Stimulated activated CD4-positive, alpha-beta T cell treated with anti-CD3 and anti-CD28 coated beads, TNF-alpha, amount 100 ng/mL, for 1 hour (primary cell): ENCODE data around the gene LARP4B.

Source experiments
- DNase-seq, 3 donors: peaks; one replicate each; pipeline ENCODE4 v3.0.0-alpha.2; 2020; ENCODE audit warnings: low read depth in 3 of 3, low spot score in 1 of 3

The LARP4B gene

GRCh38 chr10:870564-871166 lies 60.8 kb downstream of the LARP4B start:
- no peak for DNase-seq

GRCh38 chr10:869171-869570 lies 62.3 kb downstream of the LARP4B start:
- no peak for DNase-seq

GRCh38 chr10:867807-868206 lies 63.7 kb downstream of the LARP4B start:
- no peak for DNase-seq

GRCh38 chr10:866577-866941 lies 64.9 kb downstream of the LARP4B start:
- DNase-seq = no peak

GRCh38 chr10:865924-866576 lies 65.5 kb downstream of the LARP4B start:
- DNase-seq = no peak

GRCh38 chr10:865257-865656 lies 66.2 kb downstream of the LARP4B start:
- DNase-seq = no peak

- DNase-seq = no peak
Measured at GRCh38 chr10:860519-860918, 71.0 kb downstream of the LARP4B start.

- DNase-seq = no peak
Measured at GRCh38 chr10:856416-857157, 74.9 kb downstream of the LARP4B start.

- DNase-seq = no peak
Measured at GRCh38 chr10:855671-856070, 75.8 kb downstream of the LARP4B start.

GRCh38 chr10:855079-855478 lies 76.4 kb downstream of the LARP4B start:
- DNase-seq = no peak

GRCh38 chr10:853017-853416 lies 78.5 kb downstream of the LARP4B start:
- DNase-seq = no peak

- DNase-seq = no peak
Measured at GRCh38 chr10:852386-852785, 79.1 kb downstream of the LARP4B start.

- DNase-seq = no peak
Measured at GRCh38 chr10:851901-852300, 79.6 kb downstream of the LARP4B start.

GRCh38 chr10:850093-850492 lies 81.4 kb downstream of the LARP4B start:
- no peak for DNase-seq

GRCh38 chr10:847868-848267 lies 83.6 kb downstream of the LARP4B start:
- no peak for DNase-seq

- no peak for DNase-seq
Measured at GRCh38 chr10:846126-846685, 85.3 kb downstream of the LARP4B start.

- no peak for DNase-seq
Measured at GRCh38 chr10:845526-845925, 86.0 kb downstream of the LARP4B start.

- no peak for DNase-seq
Measured at GRCh38 chr10:844552-844951, 87.0 kb downstream of the LARP4B start.

- no peak for DNase-seq
Measured at GRCh38 chr10:843703-844102, 87.8 kb downstream of the LARP4B start.

- no peak for DNase-seq
Measured at GRCh38 chr10:842795-843194, 88.7 kb downstream of the LARP4B start.

GRCh38 chr10:841535-841934 lies 90.0 kb downstream of the LARP4B start:
- DNase-seq = no peak

GRCh38 chr10:839550-840205 lies 91.8 kb downstream of the LARP4B start:
- DNase-seq = no peak
